Activated CD8-positive, alpha-beta memory T cell treated with anti-CD3 and anti-CD28 coated beads, Interleukin-2, amount 10 ng/mL, durations not matched to agents 7 days and 5 days (primary cell): ENCODE results near the gene HSD17B13. TPM values are rescaled to one million over a fixed set of nuclear protein-coding genes. Genes with fewer than 3 reads are reported as not detected.

ENCODE experiments used
- ATAC-seq: fragments of 150-1000 bp; cut with Tn5 transposase; one replicate; pipeline ENCODE4 v1.10.0; 2021; ENCODE audit warnings: moderate library complexity
- CTCF ChIA-PET: fragments of 350-600 bp; sonication (Branson Sonifier 250); formaldehyde crosslinking; loops from one replicate; lab custom pipeline; 2021; ENCODE audit warnings: antibody characterized with exemption; lab: Charles Lee
- DNase-seq: peaks from one replicate; pipeline ENCODE4 v3.0.0-alpha.2; 2020
- H3K27ac Mint-ChIP-seq: one replicate; pipeline ENCODE4 v1.8.0; 2021; ENCODE audit warnings: mild to moderate bottlenecking, mixed read lengths
- H3K27me3 Mint-ChIP-seq: one replicate; pipeline ENCODE4 v1.8.0; 2021; ENCODE audit warnings: mixed read lengths
- H3K36me3 Mint-ChIP-seq: one replicate; pipeline ENCODE4 v1.8.0; 2021; ENCODE audit warnings: mild to moderate bottlenecking, mixed read lengths
- H3K4me1 Mint-ChIP-seq: one replicate; pipeline ENCODE4 v1.8.0; 2021; ENCODE audit warnings: mixed read lengths
- H3K4me3 Mint-ChIP-seq: one replicate; pipeline ENCODE4 v1.8.0; 2021; ENCODE audit warnings: mild to moderate bottlenecking, moderate library complexity, mixed read lengths
- H3K9me3 Mint-ChIP-seq: one replicate; pipeline ENCODE4 v1.8.0; 2022; ENCODE audit warnings: low read depth, mixed read lengths
- total RNA-seq, 2 experiments: library from RNA; stranded (reverse); gene quantifications; one replicate each; pipeline ENCODE4 v1.2.3, GENCODE V29; 2021

Gene HSD17B13, protein sequence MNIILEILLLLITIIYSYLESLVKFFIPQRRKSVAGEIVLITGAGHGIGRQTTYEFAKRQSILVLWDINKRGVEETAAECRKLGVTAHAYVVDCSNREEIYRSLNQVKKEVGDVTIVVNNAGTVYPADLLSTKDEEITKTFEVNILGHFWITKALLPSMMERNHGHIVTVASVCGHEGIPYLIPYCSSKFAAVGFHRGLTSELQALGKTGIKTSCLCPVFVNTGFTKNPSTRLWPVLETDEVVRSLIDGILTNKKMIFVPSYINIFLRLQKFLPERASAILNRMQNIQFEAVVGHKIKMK
- under 1 TPM; 0.09 to 0.29 TPM for total RNA-seq

DNA sequence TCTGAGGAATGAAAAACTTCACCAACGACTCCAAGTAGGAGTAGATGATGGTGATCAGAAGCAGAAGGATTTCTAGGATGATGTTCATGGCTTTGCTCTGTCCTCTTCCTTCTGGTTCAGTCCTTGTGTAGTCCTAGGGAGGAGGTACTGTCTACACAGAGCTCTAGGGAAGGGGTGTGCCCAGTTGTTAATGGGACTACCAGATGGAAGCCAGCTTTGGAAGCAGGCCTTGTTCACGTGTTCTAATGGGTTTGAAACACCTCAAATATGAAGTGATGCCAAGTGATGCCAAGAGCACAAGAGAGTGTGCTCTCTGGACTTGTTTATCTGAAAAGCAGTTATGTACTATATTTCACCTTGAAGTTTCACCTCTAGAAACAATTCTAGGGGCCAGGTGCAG lies at the start of gene HSD17B13:
HSD17B13 (minus strand) TSS at position 129 of the 400 bp plus-strand sequence; CDS start at position 88, 41 bp downstream.
- Mint-ChIP-seq H3K9me3 (no peaks in the 10 kb centered on the region), H3K36me3 (no peaks in the 10 kb centered on the region), H3K27me3 (no peaks in the 10 kb centered on the region), H3K27ac (no peak within 1 kb of the TSS), H3K4me3 (no peak within 1 kb of the TSS), H3K4me1 (no peaks in the 10 kb centered on the region)
- CTCF ChIA-PET = interaction anchor here (0.9 kb wide), 1 partner anchor 146 kb away, joined by 3 read pairs; no protein-coding TSS in a partner anchor
- DNase-seq (no peak), ATAC-seq (no peak)

DNA sequence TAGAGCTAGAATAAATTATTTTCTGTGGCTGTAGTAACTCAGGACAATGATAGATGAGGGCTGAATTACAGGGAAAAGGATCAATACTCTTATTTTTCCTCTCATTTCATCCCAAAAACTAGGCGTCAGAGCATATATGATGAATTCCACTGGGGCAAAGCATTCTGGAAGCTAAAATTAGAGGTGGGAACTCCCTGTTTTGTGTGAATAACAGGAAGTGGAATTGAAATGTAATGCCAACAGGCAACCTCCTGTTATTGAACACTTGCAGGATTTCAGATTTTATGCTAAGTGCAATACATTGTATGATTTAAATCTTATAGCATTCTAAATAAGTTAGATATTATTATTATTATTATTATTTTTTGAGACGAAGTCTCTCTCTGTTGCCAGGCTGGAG lies 47.4 kb upstream of the HSD17B13 start:
- ATAC-seq (no peak), DNase-seq (no peak)
- Mint-ChIP-seq H3K27ac (no peak overlapping the region), H3K9me3 (no peaks in the 10 kb centered on the region), H3K4me3 (no peak overlapping the region), H3K27me3 (no peaks in the 10 kb centered on the region), H3K36me3 (peaks cover 44% of the 10 kb centered on the region), H3K4me1 (no peaks in the 10 kb centered on the region)
- CTCF ChIA-PET = no interaction called here

DNA sequence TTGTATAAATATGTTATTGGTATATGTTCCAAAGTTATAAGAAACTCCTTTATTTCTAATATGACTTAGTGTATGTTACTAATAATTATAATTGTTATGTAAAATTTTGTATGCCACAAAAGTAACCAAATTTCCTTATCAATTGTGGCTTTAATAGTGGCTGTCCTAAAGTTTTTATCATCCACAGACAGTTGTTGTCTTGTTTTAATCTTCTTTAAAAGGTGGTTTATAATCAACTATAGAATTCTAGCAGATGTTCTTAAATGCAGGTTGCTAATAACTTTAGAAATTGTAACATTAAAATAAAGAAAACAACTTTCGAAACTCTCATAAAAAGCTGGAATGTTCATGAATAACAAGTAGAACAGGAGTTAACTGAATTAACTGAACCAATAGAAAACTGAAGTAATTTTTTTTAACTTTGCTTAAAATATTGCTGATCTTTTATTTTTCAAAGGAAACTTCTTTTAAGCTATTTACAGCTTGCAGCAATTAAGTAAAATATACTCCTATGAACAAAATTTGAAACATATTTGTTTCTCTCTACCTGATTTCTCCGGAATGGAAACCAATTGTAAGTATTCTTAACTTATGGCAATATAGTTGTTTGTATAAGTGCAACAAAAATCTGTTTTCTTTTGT lies 44.0 kb upstream of the HSD17B13 start:
- CTCF ChIA-PET = no interaction called here
- H3K27ac Mint-ChIP-seq = no peak overlapping the region

DNA sequence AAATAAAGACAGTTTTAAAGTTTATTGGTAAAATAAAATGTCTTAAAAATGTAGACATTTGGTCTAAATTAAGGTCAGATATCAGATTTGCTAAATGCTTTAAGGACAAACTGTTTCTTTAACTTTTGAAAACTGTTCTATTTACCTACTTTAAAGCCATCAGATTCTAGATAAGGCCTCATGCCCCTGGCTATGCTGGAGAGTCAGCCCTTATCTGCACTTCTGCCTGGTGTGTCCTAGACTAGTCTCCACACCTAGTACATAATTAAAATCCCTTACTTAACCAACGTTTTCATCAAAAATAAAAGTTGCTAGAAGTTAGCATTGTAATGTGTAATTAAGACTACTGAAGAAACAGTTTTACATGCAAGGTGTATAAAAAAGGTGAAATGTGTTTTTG lies 42.7 kb upstream of the HSD17B13 start:
- no peak for ATAC-seq
- no peak for DNase-seq
- H3K4me3 Mint-ChIP-seq = no peak overlapping the region
- H3K36me3 Mint-ChIP-seq = peaks cover 39% of the 10 kb centered on the region
- no peak overlapping the region for H3K27ac Mint-ChIP-seq
- no peaks in the 10 kb centered on the region for H3K4me1 Mint-ChIP-seq
- H3K27me3 Mint-ChIP-seq = no peaks in the 10 kb centered on the region
- no peaks in the 10 kb centered on the region for H3K9me3 Mint-ChIP-seq
- CTCF ChIA-PET = interaction anchor here (2.9 kb wide), 1 partner anchor 10 kb away, joined by 12 read pairs; no protein-coding TSS in a partner anchor

More for the DNA sequence above, 44.0 kb upstream of the HSD17B13 start:
- H3K36me3 Mint-ChIP-seq = peaks cover 47% of the 10 kb centered on the region
- no peak overlapping the region for H3K4me3 Mint-ChIP-seq
- DNase-seq = no peak
- ATAC-seq = no peak
- no peaks in the 10 kb centered on the region for H3K27me3 Mint-ChIP-seq
- no peaks in the 10 kb centered on the region for H3K4me1 Mint-ChIP-seq
- H3K9me3 Mint-ChIP-seq = no peaks in the 10 kb centered on the region

DNA sequence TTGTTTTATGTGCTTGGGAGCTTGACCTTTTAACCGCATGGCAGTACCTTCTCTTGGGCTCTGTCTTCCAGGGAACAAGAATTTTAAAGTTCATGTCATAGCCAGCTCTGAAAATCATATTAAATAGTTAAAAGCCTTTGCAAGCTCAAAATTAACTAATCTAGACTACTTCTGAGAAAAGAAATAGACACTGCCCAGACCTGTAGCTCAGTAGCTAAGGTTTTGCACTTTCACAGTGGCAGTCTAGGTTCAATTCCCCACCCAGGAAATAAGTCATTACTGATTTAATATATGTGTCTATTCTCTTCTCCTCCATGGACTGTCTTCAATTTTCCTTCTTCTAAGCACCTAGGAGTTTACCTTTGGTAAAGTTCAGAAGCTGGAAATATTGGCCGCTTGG lies 40.9 kb upstream of the HSD17B13 start:
- ATAC-seq = no peak
- peaks cover 35% of the 10 kb centered on the region for H3K36me3 Mint-ChIP-seq
- no peak overlapping the region for H3K4me3 Mint-ChIP-seq
- no peaks in the 10 kb centered on the region for H3K9me3 Mint-ChIP-seq
- no peak overlapping the region for H3K27ac Mint-ChIP-seq
- H3K27me3 Mint-ChIP-seq = no peaks in the 10 kb centered on the region
- CTCF ChIA-PET = interaction anchor here (1.2 to 2.9 kb wide), 4 partner anchors 12 to 848 kb away, joined by 3 to 12 read pairs (median 4); no protein-coding TSS in a partner anchor
- no peaks in the 10 kb centered on the region for H3K4me1 Mint-ChIP-seq
- DNase-seq = no peak

DNA sequence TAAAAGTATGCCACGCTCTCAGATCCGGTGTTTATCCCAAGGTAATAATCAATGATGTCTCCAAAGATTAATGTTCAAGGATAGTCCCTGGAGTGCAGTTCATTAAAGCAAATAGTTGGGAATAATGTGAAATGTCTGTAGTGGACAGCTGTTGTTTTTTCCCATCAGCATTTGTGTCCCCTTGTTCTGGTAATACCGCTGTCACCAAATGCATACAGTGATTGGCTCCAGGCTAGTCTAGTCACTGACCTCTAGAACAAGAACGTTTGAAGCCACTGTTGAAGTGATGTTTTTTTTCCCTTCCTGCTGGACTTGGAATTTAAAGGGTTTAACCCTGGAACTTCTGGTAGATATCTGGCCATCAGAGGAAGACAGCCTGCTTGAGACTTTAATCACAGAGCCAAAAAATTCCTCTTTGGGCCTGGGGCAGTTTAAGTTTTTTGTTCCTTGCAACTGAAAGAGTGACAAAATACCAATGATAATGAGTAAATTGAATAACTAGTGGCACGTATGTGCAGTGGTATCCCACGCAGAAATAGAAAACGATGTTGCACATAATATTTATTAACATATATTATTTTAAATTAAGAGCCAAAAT lies 37.8 kb upstream of the HSD17B13 start:
- CTCF ChIA-PET = no interaction called here

DNA sequence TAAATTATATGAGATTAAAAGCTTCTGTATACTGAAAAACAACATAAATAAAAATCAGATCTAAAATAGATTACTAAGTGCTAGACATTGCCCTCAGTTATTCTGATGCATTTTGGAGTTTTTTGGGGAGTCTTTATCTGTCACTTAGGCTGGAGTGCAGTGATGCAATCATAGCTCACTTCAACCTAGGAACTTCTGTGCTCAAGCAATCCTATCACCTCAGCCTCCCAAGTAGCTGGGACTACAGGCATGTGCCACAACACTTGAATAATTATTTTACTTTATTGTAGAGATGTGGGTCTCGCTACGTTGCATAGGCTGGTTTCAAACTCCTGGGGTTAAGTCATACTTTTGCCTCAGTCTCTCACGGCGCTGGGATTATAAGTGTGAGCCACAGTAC lies 36.6 kb upstream of the HSD17B13 start:
- Mint-ChIP-seq H3K27me3 (no peaks in the 10 kb centered on the region), H3K36me3 (peaks cover 18% of the 10 kb centered on the region), H3K4me3 (no peak overlapping the region), H3K27ac (no peak overlapping the region), H3K9me3 (no peaks in the 10 kb centered on the region), H3K4me1 (no peaks in the 10 kb centered on the region)
- DNase-seq = no peak
- CTCF ChIA-PET = no interaction called here
- ATAC-seq = no peak

More for the DNA sequence above, 37.8 kb upstream of the HSD17B13 start:
- Mint-ChIP-seq H3K36me3 (peaks cover 19% of the 10 kb centered on the region), H3K27me3 (no peaks in the 10 kb centered on the region), H3K27ac (no peak overlapping the region), H3K4me3 (no peak overlapping the region), H3K4me1 (no peaks in the 10 kb centered on the region), H3K9me3 (no peaks in the 10 kb centered on the region)
- DNase-seq (no peak), ATAC-seq (no peak)

DNA sequence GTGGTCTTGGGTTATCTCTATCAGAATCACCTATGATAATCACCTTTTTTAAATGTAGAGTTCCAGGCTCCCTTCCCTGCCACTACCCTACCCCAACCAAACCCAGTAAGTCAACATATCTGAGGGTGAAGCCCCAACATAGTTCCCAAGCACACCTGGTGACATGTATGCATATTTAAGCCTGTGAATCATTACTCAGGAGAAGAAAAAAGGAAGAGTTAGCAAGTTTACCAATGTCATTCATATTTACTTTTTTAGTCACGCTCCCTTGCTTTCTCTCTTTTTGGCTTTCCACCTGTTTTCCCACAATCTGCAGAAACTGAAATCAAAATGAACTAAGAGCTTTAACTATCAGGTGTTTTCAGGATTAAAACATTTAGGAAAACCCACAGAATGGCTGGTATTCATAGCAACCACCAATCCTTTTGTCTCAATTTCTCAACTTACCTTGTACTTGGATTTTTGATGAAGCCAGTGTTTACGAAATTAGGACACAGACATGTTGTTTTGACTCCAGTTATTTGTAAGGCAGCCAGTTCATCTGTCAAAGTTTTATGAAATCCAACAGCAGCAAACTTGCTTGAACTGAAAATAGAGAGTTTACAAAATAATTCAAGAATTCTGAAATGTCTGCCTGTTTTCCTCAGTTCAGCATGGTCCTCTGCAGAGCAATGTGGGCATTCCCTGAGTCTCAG lies 34.3 kb upstream of the HSD17B13 start:
- H3K4me3 Mint-ChIP-seq = no peak overlapping the region
- peaks cover 21% of the 10 kb centered on the region for H3K36me3 Mint-ChIP-seq
- no peak for DNase-seq
- CTCF ChIA-PET = interaction anchor here (1.8 kb wide), 1 partner anchor 19 kb away, joined by 7 read pairs; no protein-coding TSS in a partner anchor
- no peak overlapping the region for H3K27ac Mint-ChIP-seq
- H3K4me1 Mint-ChIP-seq = peaks cover 5% of the 10 kb centered on the region
- no peaks in the 10 kb centered on the region for H3K9me3 Mint-ChIP-seq
- no peaks in the 10 kb centered on the region for H3K27me3 Mint-ChIP-seq
- ATAC-seq = no peak

DNA sequence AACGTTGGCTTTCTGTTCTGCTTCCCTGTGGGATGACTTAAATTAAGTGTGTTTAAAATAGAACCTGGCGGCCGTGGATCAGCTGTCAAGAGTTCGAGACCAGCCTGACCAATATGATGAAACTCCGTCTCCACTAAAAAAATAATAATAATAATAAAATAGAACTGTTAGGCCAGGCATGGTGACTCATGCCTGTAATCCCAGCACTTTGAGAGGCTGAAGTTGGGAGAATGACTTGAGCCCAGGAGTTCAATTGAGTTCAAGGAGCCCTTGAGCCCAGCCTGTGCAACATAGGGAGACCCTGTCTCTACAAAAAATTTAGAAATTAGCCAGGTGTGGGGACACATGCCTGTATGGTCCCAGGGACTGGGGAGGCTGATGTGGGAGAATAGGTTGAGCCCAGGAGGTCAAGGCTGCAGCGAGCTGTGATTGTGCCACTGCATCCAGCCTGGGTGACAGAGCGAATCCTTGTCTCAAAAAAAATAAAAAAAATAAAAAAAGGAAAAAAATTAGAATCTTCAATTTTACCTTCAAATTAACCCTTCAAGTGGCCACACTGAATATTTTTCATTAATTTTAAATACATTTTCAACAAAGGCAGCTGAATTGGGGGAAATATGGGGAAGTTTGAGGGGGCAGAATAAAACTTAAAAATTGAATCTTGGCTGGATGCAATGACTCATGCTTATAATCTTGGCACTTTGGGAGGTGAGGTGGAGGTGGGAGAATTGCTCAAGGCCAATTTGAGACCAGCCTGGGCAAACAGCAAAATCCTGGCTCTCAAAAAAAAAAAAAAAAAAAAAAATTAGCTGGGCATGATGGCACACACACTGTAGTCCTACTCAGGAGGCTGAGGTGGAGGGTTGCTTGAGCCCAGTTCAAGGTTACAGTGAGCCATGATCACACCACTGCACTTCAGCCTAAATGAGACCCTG lies 31.8 kb upstream of the HSD17B13 start:
- Mint-ChIP-seq H3K4me3 (no peak overlapping the region), H3K9me3 (no peaks in the 10 kb centered on the region), H3K27me3 (no peaks in the 10 kb centered on the region), H3K36me3 (peaks cover 19% of the 10 kb centered on the region), H3K4me1 (peaks cover 5% of the 10 kb centered on the region), H3K27ac (no peak overlapping the region)
- CTCF ChIA-PET = interaction anchor here (0.7 to 1.7 kb wide), 4 partner anchors 20 to 329 kb away, joined by 3 to 5 read pairs (median 3); no protein-coding TSS in a partner anchor
- ATAC-seq (no peak), DNase-seq (no peak)

DNA sequence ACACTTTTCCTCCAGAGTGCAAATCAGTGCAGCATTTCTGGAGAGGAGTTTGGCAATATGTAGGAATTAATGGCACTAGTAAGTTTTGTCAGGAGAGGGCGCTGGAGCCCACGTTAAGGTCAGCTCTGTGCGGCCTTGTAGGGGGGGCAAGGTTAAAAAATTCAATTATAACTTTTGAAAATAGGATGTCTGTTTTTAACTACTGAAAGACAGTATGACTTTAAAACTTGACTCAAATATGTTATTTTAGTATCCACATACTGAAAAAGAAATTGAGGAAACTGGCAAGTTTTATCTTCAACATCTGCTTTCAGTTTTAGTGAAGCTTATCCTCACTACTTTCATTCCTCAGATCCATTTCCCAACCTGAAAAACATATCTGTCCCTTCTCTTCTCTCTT lies 30.9 kb upstream of the HSD17B13 start:
- Mint-ChIP-seq H3K27ac (no peak overlapping the region), H3K4me1 (peaks cover 5% of the 10 kb centered on the region), H3K27me3 (no peaks in the 10 kb centered on the region), H3K36me3 (peaks cover 16% of the 10 kb centered on the region), H3K9me3 (no peaks in the 10 kb centered on the region), H3K4me3 (no peak overlapping the region)
- no peak for ATAC-seq
- DNase-seq = no peak
- CTCF ChIA-PET = interaction anchor here (0.7 to 1.7 kb wide), 3 partner anchors 19 to 62 kb away, joined by 3 to 5 read pairs (median 3); no protein-coding TSS in a partner anchor

DNA sequence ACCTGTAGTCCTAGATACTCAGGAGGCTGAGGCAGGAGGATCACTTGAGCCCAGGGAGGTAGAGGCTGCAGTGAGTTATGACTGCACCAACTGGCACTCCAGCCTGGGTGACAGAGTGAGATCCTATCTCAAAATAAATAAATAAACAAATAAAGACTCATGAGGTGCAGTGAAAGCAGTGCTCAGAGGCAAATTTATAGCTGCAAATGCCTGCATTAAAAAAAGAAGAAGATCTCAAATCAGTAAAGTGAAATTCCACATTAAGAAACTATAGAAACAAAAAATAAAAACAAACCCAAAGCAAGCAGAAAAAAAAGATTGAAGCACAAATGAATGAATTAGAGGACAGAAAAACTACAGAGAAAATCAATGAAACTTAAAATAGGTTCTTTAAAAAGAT lies 22.5 kb upstream of the HSD17B13 start:
- Mint-ChIP-seq H3K36me3 (peaks cover 35% of the 10 kb centered on the region), H3K4me1 (no peaks in the 10 kb centered on the region), H3K27ac (no peak overlapping the region), H3K4me3 (no peak overlapping the region), H3K9me3 (peaks cover 6% of the 10 kb centered on the region), H3K27me3 (no peaks in the 10 kb centered on the region)
- ATAC-seq = no peak
- CTCF ChIA-PET = no interaction called here
- no peak for DNase-seq

DNA sequence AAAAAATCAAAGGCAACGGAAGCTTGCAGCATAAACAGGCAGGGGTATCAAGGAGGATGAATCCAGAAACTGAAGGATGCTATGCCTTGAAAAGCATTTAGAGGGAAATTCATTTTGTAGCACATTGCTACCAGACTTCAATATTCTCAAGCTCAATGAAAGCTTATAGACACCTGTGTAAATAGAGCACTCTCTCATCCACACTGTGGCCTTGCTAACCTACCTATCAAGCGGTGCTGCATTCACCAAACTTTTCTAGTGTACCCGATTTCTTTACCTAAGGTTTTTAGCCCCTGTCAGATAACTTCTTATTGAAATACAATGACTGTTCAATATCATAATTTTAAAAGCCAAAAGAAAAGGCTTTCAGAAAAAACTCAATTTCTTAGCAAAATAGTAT lies 20.2 kb upstream of the HSD17B13 start:
- Mint-ChIP-seq H3K4me1 (no peaks in the 10 kb centered on the region), H3K27ac (no peak overlapping the region), H3K4me3 (no peak overlapping the region), H3K9me3 (peaks cover 6% of the 10 kb centered on the region), H3K27me3 (no peaks in the 10 kb centered on the region), H3K36me3 (peaks cover 53% of the 10 kb centered on the region)
- CTCF ChIA-PET = interaction anchor here (1.1 kb wide), 1 partner anchor 21 kb away, joined by 3 read pairs; no protein-coding TSS in a partner anchor
- DNase-seq (no peak), ATAC-seq (no peak)
